Measurements from ENCODE around the gene PPIL1.

GRCh38 chr6:36867471-36868224, 7.0 kb downstream of the PPIL1 start:
- TF ChIP-seq CTCF (IDR thresholded peaks at IDR 0.05) (no peak), POLR2A (IDR thresholded peaks at IDR 0.05) (no peak), POLR2AphosphoS5 (IDR thresholded peaks at IDR 0.05) (no peak), EP300 (IDR thresholded peaks at IDR 0.05) (no peak)

Measured in stomach (tissue), 4 donors.